GM12864 (cell line): ENCODE results near the gene ADCY1.

ENCODE experiments used
- DNase-seq: peaks from one replicate; pipeline ENCODE4 v3.0.0-alpha.2; 2011; ENCODE audit warnings: low read depth
- H3K4me3 ChIP-seq: 2 replicates; pipeline ENCODE4 v1.5.1; 2011; ENCODE audit warnings: mild to moderate bottlenecking, low read depth, low read length, control low read depth
- CTCF ChIP-seq: IDR thresholded peaks from 2 replicates; pipeline ENCODE4 v1.5.1; 2011; ENCODE audit warnings: low read depth, mild to moderate bottlenecking, moderate library complexity, low read length, control low read depth, inconsistent platforms; ENCODE audit errors: missing control alignments

Gene ADCY1

GRCh38 chr7:45687721-45688120 lies 113.6 kb downstream of the ADCY1 start:
- no peak overlapping the region for H3K4me3 ChIP-seq
- no peak for TF ChIP-seq CTCF
- no peak for DNase-seq

- no peak for DNase-seq
- no peak overlapping the region for H3K4me3 ChIP-seq
- no peak for TF ChIP-seq CTCF
These were observed 114.2 kb downstream of the ADCY1 start for GRCh38 chr7:45688382-45688781.

GRCh38 chr7:45689011-45689796 lies 115.0 kb downstream of the ADCY1 start:
- no peak overlapping the region for H3K4me3 ChIP-seq
- no peak for DNase-seq
- no peak for TF ChIP-seq CTCF

GRCh38 chr7:45689797-45690761 lies 115.9 kb downstream of the ADCY1 start:
- no peak for DNase-seq
- no peak overlapping the region for H3K4me3 ChIP-seq
- TF ChIP-seq CTCF: no peak

GRCh38 chr7:45690762-45691150 lies 116.6 kb downstream of the ADCY1 start:
- no peak overlapping the region for H3K4me3 ChIP-seq
- TF ChIP-seq CTCF: no peak
- no peak for DNase-seq

GRCh38 chr7:45691155-45691656 lies 117.0 kb downstream of the ADCY1 start:
- no peak for TF ChIP-seq CTCF
- no peak overlapping the region for H3K4me3 ChIP-seq
- no peak for DNase-seq
